SK-N-SH (cell line): ENCODE measurements around the gene ALDH1L1. TPM values are rescaled to one million over a fixed set of nuclear protein-coding genes. Genes with fewer than 3 reads are reported as not detected.

Experiments
- CTCF ChIA-PET: fragments of 300-600, 350-600 bp; formaldehyde crosslinking; extraction: SDS; loops from one replicate; lab custom pipeline; 2021; lab: Yijun Ruan, JAX
- POLR2A ChIA-PET: fragments of 350-600 bp; sonication (Branson Sonifier 250); formaldehyde crosslinking; extraction: SDS; loops from one replicate; lab custom pipeline; 2020; ENCODE audit warnings: antibody characterized with exemption, inconsistent platforms; lab: Yijun Ruan, JAX
- DNase-seq: peaks from one replicate; pipeline ENCODE4 v3.0.0; 2012
- H2AFZ ChIP-seq: fragments of 200-600 bp; sonication (generic); 2 replicates; pipeline ENCODE4 v1.8.1; 2016; ENCODE audit warnings: antibody characterized with exemption, mild to moderate bottlenecking, low read depth
- H3F3A ChIP-seq: fragments of 200-600 bp; sonication (generic); replicated peaks from 2 replicates; pipeline ENCODE3; 2016; ENCODE audit warnings: antibody characterized with exemption, mild to moderate bottlenecking; ENCODE audit not compliant: insufficient read depth
- H3K27ac ChIP-seq, 2 experiments: fragments of 200-500 bp in 1 of 2; fragments of 200-600 bp in 1 of 2; sonication (Bioruptor generic) in 1 of 2; sonication (generic), shearing (Covaris generic) in 1 of 2; 2 replicates each; pipeline versions ENCODE4 v1.5.1 to v1.6.1; 2014 to 2016; ENCODE audit warnings: low read depth in 2 of 2, inconsistent platforms in 1 of 2, low read length in 1 of 2, mild to moderate bottlenecking in 1 of 2, mixed read lengths in 1 of 2
- H3K27me3 ChIP-seq: fragments of 200-600 bp; sonication (generic), shearing (Covaris generic); 2 replicates; pipeline ENCODE4 v1.6.1; 2016; ENCODE audit warnings: mixed run types; ENCODE audit not compliant: insufficient read depth
- H3K36me3 ChIP-seq, 2 experiments: fragments of 200-500 bp in 1 of 2; fragments of 200-600 bp in 1 of 2; sonication (Bioruptor generic) in 1 of 2; sonication (generic) in 1 of 2; replicated peaks in 1 of 2; 2 replicates each; pipeline versions ENCODE3 to v1.5.1; 2014 to 2016; ENCODE audit warnings: low read length in 1 of 2, mild to moderate bottlenecking in 1 of 2; ENCODE audit not compliant: insufficient read depth in 2 of 2, control insufficient read depth in 1 of 2
- H3K4me1 ChIP-seq, 2 experiments: fragments of 200-500 bp in 1 of 2; fragments of 200-600 bp in 1 of 2; sonication (Bioruptor generic) in 1 of 2; sonication (generic), shearing (Covaris generic) in 1 of 2; 2 replicates each; pipeline versions ENCODE4 v1.5.1 to v1.6.1; 2014 to 2016; ENCODE audit warnings: low read depth in 1 of 2, low read length in 1 of 2, mixed run types in 1 of 2; ENCODE audit not compliant: insufficient read depth in 2 of 2, control insufficient read depth in 1 of 2
- H3K4me2 ChIP-seq: fragments of 200-600 bp; sonication (generic), shearing (Covaris generic); 2 replicates; pipeline ENCODE4 v1.6.1; 2017; ENCODE audit warnings: mixed run types
- H3K4me3 ChIP-seq, 2 experiments: fragments of 200-500 bp in 1 of 2; fragments of 200-600 bp in 1 of 2; sonication (Bioruptor generic) in 1 of 2; sonication (generic), shearing (Covaris generic) in 1 of 2; 2 replicates each; pipeline versions ENCODE4 v1.5.1 to v1.8.1; 2014 to 2016; ENCODE audit warnings: low read depth in 2 of 2, inconsistent platforms in 1 of 2, low read length in 1 of 2, mild to moderate bottlenecking in 1 of 2, mixed read lengths in 1 of 2, moderate library complexity in 1 of 2
- H3K79me2 ChIP-seq: fragments of 200-600 bp; sonication (generic); 2 replicates; pipeline ENCODE4 v1.8.1; 2017; ENCODE audit warnings: mild to moderate bottlenecking; ENCODE audit not compliant: insufficient read depth
- H3K9ac ChIP-seq: fragments of 200-600 bp; sonication (generic); 2 replicates; pipeline ENCODE4 v1.6.1; 2017; ENCODE audit warnings: mixed run types
- H3K9me2 ChIP-seq: fragments of 200-600 bp; sonication (generic); 2 replicates; pipeline ENCODE4 v1.6.1; 2017; ENCODE audit warnings: mixed run types
- H3K9me3 ChIP-seq: fragments of 200-600 bp; sonication (generic); 2 replicates; pipeline ENCODE4 v1.6.1; 2017; ENCODE audit warnings: mixed run types, mild to moderate bottlenecking, moderate library complexity
- H4K20me1 ChIP-seq: fragments of 200-600 bp; sonication (generic); 2 replicates; pipeline ENCODE4 v1.6.1; 2017; ENCODE audit warnings: mild to moderate bottlenecking, mixed run types; ENCODE audit not compliant: insufficient read depth
- FOSL2 ChIP-seq: IDR thresholded peaks from 2 replicates; pipeline ENCODE4 v1.4.0; 2012; ENCODE audit warnings: low read depth, mild to moderate bottlenecking, moderate library complexity, borderline replicate concordance
- FOXJ3 ChIP-seq: sonication (generic); formaldehyde crosslinking; IDR thresholded peaks from 2 replicates; pipeline ENCODE4 v1.5.1; 2020; ENCODE audit warnings: mild to moderate bottlenecking, missing genetic modification reagents
- JUND ChIP-seq: IDR thresholded peaks from 2 replicates; pipeline ENCODE4 v1.4.0; 2012
- MXI1 ChIP-seq: IDR thresholded peaks from 2 replicates; pipeline ENCODE4 v1.6.1; 2012; ENCODE audit warnings: mild to moderate bottlenecking, low read depth, low read length, improper control_type of control experiment
- NRF1 ChIP-seq: IDR thresholded peaks from 2 replicates; pipeline ENCODE4 v1.6.1; 2012; ENCODE audit warnings: low read depth, mild to moderate bottlenecking, low read length
- RCOR1 ChIP-seq: fragments of 150-350 bp; IDR thresholded peaks from 2 replicates; pipeline ENCODE4 v1.6.1; 2017; ENCODE audit warnings: antibody characterized with exemption, low read length
- RXRA ChIP-seq: IDR thresholded peaks from 2 replicates; pipeline ENCODE4 v1.4.0; 2012; ENCODE audit warnings: low read depth, mild to moderate bottlenecking, borderline replicate concordance
- TAF1 ChIP-seq: IDR thresholded peaks from 2 replicates; pipeline ENCODE4 v1.6.1; 2012; ENCODE audit warnings: low read depth, mild to moderate bottlenecking, low read length, moderate library complexity, borderline replicate concordance
- WGBS: methylation state at CpG from one replicate; pipeline ENCODE4 v1.1.6; 2017; ENCODE audit warnings: low lambda C conversion rate; 5-methylcytosine and 5-hydroxymethylcytosine counted together
- polyA plus RNA-seq, 3 experiments: library from polyadenylated mRNA; depleted of rRNA; stranded (reverse); fragments of >200 nt; gene quantifications; 2 replicates each; pipeline ENCODE4 v1.2.3, GENCODE V29; 2012
- TF ChIP-seq, protein P1 (sequence below): IDR thresholded peaks from 2 replicates; pipeline ENCODE4; 2012
- TF ChIP-seq, protein P2 (sequence below): IDR thresholded peaks from 2 replicates; pipeline ENCODE4 v1.6.1; 2012; ENCODE audit warnings: mild to moderate bottlenecking, low read depth, low read length, moderate library complexity
- TF ChIP-seq, protein P3 (sequence below): IDR thresholded peaks from 2 replicates; pipeline ENCODE4 v1.4.0; 2012; ENCODE audit warnings: low read depth, borderline replicate concordance
- TF ChIP-seq, protein P4 (sequence below): fragments of 150-350 bp; IDR thresholded peaks from 2 replicates; pipeline ENCODE4 v1.6.1; 2016; ENCODE audit warnings: mild to moderate bottlenecking, low read depth, low read length

The ALDH1L1 gene
- polyA plus RNA-seq, 1 of the 3 experiments (the other 2 are of a cell fraction) = not detected

DNA sequence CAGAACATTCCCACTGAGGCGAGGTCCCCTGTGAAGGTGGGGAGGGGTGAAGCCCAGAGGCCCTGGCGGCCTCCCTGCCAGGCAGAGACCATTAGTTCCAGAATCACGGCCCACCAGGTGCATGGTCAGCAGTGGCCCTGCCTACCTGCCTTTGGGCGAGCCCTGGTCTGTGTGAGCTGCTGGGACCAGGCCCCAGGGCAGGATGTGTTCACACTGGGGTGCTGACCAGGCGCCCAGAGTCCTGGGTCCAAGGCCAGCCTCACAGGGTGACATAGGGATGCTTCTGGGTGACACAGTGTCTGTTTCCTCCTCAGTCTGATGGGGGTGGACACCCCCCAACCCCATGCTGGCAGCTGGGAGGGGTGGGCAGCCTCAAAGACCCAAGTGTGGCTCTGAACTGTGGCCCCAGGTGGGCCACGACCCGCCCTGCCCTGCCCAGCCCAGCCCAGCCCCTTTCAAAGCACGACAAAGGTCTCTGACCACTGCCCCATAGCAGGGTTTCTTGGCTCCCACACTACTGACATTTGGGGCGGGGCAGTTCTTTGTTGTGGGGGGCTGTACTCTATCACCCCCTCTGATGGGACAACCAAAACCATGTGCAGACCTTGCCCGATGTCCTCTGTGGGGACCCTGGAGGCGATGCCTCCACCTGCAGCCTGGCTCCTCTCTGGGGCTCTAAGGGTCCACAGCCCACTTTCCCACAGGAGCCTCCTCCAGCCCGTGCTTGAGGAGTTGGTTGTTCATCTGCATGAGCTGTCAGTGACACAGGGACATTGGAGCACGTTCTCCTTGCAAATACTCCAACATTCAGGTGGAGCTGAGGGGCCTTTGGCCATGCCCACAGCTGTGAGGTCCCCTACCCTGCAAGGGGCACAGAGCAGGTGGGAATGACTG is 51.6 kb downstream of the ALDH1L1 start (continued):
- TF ChIP-seq RXRA = no peak
- no peak for TF ChIP-seq RCOR1
- TF ChIP-seq, protein P1, sequence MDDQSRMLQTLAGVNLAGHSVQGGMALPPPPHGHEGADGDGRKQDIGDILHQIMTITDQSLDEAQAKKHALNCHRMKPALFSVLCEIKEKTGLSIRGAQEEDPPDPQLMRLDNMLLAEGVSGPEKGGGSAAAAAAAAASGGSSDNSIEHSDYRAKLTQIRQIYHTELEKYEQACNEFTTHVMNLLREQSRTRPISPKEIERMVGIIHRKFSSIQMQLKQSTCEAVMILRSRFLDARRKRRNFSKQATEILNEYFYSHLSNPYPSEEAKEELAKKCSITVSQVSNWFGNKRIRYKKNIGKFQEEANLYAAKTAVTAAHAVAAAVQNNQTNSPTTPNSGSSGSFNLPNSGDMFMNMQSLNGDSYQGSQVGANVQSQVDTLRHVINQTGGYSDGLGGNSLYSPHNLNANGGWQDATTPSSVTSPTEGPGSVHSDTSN = no peak
- TF ChIP-seq TAF1 = no peak
- no peak for TF ChIP-seq JUND
- TF ChIP-seq, all 33 proteins: peak for 0

DNA sequence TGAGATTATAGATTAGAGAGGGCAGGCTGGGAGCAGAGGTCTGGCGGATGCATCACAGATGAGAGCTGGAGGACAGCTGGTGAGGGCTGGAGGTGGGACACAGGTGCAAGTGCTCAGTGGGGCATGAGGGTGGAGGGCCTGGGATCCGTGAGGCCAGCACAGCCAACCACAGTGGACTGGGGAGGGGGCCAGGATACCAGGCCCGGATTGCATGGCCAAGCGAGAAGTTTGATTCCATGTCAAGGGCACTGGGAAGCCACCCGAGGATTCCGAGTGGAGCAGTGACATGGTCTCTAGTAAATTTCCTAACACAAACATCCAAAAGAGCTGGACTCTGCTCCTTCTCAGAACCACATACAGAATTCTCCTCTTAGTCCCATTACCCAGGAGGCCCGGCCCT is 52.5 kb downstream of the ALDH1L1 start:
- H3K27ac ChIP-seq = no peak overlapping the region
- H3K79me2 ChIP-seq = no peaks in the 10 kb centered on the region
- no peaks in the 10 kb centered on the region for H4K20me1 ChIP-seq
- H3K9me3 ChIP-seq = no peaks in the 10 kb centered on the region
- ChIA-PET CTCF (interaction anchor here (1.1 to 2.1 kb wide), 2 partner anchors 10 to 85 kb away, joined by 3 to 7 read pairs; no protein-coding TSS in a partner anchor), POLR2A (no interaction called here)
- peak; percentile 15 for DNase-seq
- whole genome bisulfite sequencing = 49% methylated on average over 5 of the region's 7 CpGs
- H3K9me2 ChIP-seq = no peaks in the 10 kb centered on the region
- H3K4me1 ChIP-seq = peaks cover 0 to 25% of the 10 kb centered on the region in 2 experiments; a peak in 1 of 4 replicates
- no peak overlapping the region for H3K9ac ChIP-seq
- TF ChIP-seq MXI1 = no peak
- no peak for TF ChIP-seq NRF1
- no peak for TF ChIP-seq FOSL2
- TF ChIP-seq, protein P2, sequence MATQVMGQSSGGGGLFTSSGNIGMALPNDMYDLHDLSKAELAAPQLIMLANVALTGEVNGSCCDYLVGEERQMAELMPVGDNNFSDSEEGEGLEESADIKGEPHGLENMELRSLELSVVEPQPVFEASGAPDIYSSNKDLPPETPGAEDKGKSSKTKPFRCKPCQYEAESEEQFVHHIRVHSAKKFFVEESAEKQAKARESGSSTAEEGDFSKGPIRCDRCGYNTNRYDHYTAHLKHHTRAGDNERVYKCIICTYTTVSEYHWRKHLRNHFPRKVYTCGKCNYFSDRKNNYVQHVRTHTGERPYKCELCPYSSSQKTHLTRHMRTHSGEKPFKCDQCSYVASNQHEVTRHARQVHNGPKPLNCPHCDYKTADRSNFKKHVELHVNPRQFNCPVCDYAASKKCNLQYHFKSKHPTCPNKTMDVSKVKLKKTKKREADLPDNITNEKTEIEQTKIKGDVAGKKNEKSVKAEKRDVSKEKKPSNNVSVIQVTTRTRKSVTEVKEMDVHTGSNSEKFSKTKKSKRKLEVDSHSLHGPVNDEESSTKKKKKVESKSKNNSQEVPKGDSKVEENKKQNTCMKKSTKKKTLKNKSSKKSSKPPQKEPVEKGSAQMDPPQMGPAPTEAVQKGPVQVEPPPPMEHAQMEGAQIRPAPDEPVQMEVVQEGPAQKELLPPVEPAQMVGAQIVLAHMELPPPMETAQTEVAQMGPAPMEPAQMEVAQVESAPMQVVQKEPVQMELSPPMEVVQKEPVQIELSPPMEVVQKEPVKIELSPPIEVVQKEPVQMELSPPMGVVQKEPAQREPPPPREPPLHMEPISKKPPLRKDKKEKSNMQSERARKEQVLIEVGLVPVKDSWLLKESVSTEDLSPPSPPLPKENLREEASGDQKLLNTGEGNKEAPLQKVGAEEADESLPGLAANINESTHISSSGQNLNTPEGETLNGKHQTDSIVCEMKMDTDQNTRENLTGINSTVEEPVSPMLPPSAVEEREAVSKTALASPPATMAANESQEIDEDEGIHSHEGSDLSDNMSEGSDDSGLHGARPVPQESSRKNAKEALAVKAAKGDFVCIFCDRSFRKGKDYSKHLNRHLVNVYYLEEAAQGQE = no peak
- TF ChIP-seq, protein P3, sequence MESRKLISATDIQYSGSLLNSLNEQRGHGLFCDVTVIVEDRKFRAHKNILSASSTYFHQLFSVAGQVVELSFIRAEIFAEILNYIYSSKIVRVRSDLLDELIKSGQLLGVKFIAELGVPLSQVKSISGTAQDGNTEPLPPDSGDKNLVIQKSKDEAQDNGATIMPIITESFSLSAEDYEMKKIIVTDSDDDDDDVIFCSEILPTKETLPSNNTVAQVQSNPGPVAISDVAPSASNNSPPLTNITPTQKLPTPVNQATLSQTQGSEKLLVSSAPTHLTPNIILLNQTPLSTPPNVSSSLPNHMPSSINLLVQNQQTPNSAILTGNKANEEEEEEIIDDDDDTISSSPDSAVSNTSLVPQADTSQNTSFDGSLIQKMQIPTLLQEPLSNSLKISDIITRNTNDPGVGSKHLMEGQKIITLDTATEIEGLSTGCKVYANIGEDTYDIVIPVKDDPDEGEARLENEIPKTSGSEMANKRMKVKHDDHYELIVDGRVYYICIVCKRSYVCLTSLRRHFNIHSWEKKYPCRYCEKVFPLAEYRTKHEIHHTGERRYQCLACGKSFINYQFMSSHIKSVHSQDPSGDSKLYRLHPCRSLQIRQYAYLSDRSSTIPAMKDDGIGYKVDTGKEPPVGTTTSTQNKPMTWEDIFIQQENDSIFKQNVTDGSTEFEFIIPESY = no peak
- no peak for TF ChIP-seq JUND
- TF ChIP-seq FOXJ3 (CRISPR knock-in tag) = no peak
- TF ChIP-seq, protein P4, sequence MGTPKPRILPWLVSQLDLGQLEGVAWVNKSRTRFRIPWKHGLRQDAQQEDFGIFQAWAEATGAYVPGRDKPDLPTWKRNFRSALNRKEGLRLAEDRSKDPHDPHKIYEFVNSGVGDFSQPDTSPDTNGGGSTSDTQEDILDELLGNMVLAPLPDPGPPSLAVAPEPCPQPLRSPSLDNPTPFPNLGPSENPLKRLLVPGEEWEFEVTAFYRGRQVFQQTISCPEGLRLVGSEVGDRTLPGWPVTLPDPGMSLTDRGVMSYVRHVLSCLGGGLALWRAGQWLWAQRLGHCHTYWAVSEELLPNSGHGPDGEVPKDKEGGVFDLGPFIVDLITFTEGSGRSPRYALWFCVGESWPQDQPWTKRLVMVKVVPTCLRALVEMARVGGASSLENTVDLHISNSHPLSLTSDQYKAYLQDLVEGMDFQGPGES = no peak
- TF ChIP-seq, all 33 proteins: peak for 0
- no peaks in the 10 kb centered on the region for H3F3A ChIP-seq
- H2AFZ ChIP-seq = no peak overlapping the region
- H3K27me3 ChIP-seq = no peaks in the 10 kb centered on the region
- H3K4me3 ChIP-seq = no peak overlapping the region
- no peak overlapping the region for H3K4me2 ChIP-seq
- H3K36me3 ChIP-seq = no peaks in the 10 kb centered on the region
